CD8-positive, alpha-beta memory T cell (primary cell): ENCODE results near the gene ALOX5AP. TPM values are rescaled to one million over a fixed set of nuclear protein-coding genes. Genes with fewer than 3 reads are reported as not detected.
A peak's percentile ranks its signal among the peaks of the same experiment; 100 is the strongest.

Experiments used
- CTCF ChIA-PET: fragments of 350-600 bp; sonication (Branson Sonifier 250); formaldehyde crosslinking; loops from one replicate; lab custom pipeline; 2021; ENCODE audit warnings: antibody characterized with exemption; lab: Charles Lee
- POLR2A ChIA-PET: fragments of 350-600 bp; sonication (Branson Sonifier 250); formaldehyde crosslinking; loops from one replicate; lab custom pipeline; 2021; ENCODE audit warnings: antibody characterized with exemption; lab: Charles Lee
- DNase-seq, 5 donors: peaks; one replicate each; pipeline versions ENCODE4 v3.0.0 to v3.0.0-alpha.2; 2020 to 2022; ENCODE audit warnings: mixed read lengths in 1 of 5
- H3K27ac ChIP-seq: one replicate; pipeline ENCODE4 v1.7.0; 2013; ENCODE audit warnings: low read depth, mild to moderate bottlenecking, low read length, moderate library complexity
- H3K27me3 ChIP-seq: 2 replicates; pipeline ENCODE4 v1.7.0; 2013; ENCODE audit warnings: low read length, mild to moderate bottlenecking; ENCODE audit not compliant: insufficient read depth, poor library complexity, severe bottlenecking
- H3K36me3 ChIP-seq: 2 replicates; pipeline ENCODE4 v1.7.0; 2013; ENCODE audit warnings: mild to moderate bottlenecking, low read length, moderate library complexity; ENCODE audit not compliant: insufficient read depth
- H3K4me1 ChIP-seq: 2 replicates; pipeline ENCODE4 v1.7.0; 2013; ENCODE audit warnings: mild to moderate bottlenecking, low read length, moderate library complexity; ENCODE audit not compliant: insufficient read depth
- H3K4me3 ChIP-seq: 2 replicates; pipeline ENCODE4 v1.7.0; 2013; ENCODE audit warnings: mild to moderate bottlenecking, low read length
- H3K9me3 ChIP-seq: 2 replicates; pipeline ENCODE4 v1.7.0; 2013; ENCODE audit warnings: mild to moderate bottlenecking, low read length
- H3K27ac Mint-ChIP-seq, 8 donors: one replicate each; pipeline ENCODE4 v1.8.0; 2020 to 2021; ENCODE audit warnings: mixed read lengths in 8 of 8, mild to moderate bottlenecking in 6 of 8, inconsistent platforms in 3 of 8, moderate library complexity in 3 of 8
- H3K27me3 Mint-ChIP-seq, 2 donors: one replicate each; pipeline ENCODE4 v1.8.0; 2020 to 2021; ENCODE audit warnings: mixed read lengths in 2 of 2, mild to moderate bottlenecking in 1 of 2, moderate library complexity in 1 of 2
- H3K36me3 Mint-ChIP-seq, 3 donors: one replicate each; pipeline ENCODE4 v1.8.0; 2020 to 2021; ENCODE audit warnings: mixed read lengths in 3 of 3, inconsistent platforms in 1 of 3, mild to moderate bottlenecking in 1 of 3
- H3K4me1 Mint-ChIP-seq, 3 donors: one replicate each; pipeline ENCODE4 v1.8.0; 2020 to 2021; ENCODE audit warnings: mixed read lengths in 3 of 3, inconsistent platforms in 1 of 3, mild to moderate bottlenecking in 1 of 3
- H3K4me3 Mint-ChIP-seq, 7 donors: one replicate each; pipeline ENCODE4 v1.8.0; 2020 to 2021; ENCODE audit warnings: mixed read lengths in 7 of 7, mild to moderate bottlenecking in 6 of 7, moderate library complexity in 4 of 7, inconsistent platforms in 2 of 7
- H3K9me3 Mint-ChIP-seq, 5 donors: one replicate each; pipeline ENCODE4 v1.8.0; 2020 to 2022; ENCODE audit warnings: mixed read lengths in 5 of 5, mild to moderate bottlenecking in 3 of 5, moderate library complexity in 2 of 5, inconsistent platforms in 1 of 5
- polyA plus RNA-seq: library from polyadenylated mRNA; unstranded; fragments of 300-500 nt; fragmentation: Illumina TruSeq; gene quantifications from one replicate; pipeline ENCODE4 v1.2.3, GENCODE V29; 2021
- total RNA-seq, 2 experiments: library from RNA; stranded (reverse); gene quantifications; one replicate each; pipeline ENCODE4 v1.2.3, GENCODE V29; 2021

ALOX5AP gene
- total and polyA plus RNA-seq, 3 experiments from 2014 or later, result 19.1 to 335 (median 21.7) TPM

DNA sequence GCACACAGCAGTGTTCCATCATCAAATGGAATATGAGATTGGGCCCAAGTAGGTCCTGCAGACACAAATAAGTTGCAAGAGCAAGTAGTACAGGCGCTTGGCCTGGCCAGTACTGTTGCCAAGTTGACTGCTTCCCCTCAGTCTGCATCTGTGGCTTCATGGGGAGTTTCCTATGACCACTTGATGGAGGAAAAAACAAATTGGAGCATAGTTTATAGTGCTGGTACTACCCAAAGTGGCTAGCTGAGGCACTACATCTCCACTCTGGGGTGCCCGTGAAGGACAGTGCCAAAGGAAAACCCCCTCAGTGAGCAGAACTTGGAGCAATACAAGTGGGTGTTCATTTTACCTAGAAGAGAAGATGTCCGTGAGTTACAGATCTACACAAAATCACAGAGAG is 10.6 kb upstream of the ALOX5AP start:
- H3K27me3 Mint-ChIP-seq, result peaks cover 0 to 1% of the 10 kb centered on the region in 2 donors
- H3K9me3 ChIP-seq, result no peaks in the 10 kb centered on the region
- peaks cover 13 to 18% (median 16%) of the 10 kb centered on the region in 3 donors for H3K4me1 Mint-ChIP-seq
- no peak overlapping the region for H3K4me3 ChIP-seq
- no peak overlapping the region for H3K4me3 Mint-ChIP-seq
- H3K27me3 ChIP-seq, result no peaks in the 10 kb centered on the region
- H3K27ac Mint-ChIP-seq, result no peak overlapping the region
- ChIA-PET POLR2A (no interaction called here), CTCF (interaction anchor here (1.9 kb wide), 1 partner anchor 8 kb away, joined by 6 read pairs; no protein-coding TSS in a partner anchor)
- no peaks in the 10 kb centered on the region for H3K9me3 Mint-ChIP-seq
- no peaks in the 10 kb centered on the region for H3K4me1 ChIP-seq
- DNase-seq, result no peak
- no peak overlapping the region for H3K27ac ChIP-seq
- no peaks in the 10 kb centered on the region for H3K36me3 ChIP-seq
- H3K36me3 Mint-ChIP-seq, result no peaks in the 10 kb centered on the region

DNA sequence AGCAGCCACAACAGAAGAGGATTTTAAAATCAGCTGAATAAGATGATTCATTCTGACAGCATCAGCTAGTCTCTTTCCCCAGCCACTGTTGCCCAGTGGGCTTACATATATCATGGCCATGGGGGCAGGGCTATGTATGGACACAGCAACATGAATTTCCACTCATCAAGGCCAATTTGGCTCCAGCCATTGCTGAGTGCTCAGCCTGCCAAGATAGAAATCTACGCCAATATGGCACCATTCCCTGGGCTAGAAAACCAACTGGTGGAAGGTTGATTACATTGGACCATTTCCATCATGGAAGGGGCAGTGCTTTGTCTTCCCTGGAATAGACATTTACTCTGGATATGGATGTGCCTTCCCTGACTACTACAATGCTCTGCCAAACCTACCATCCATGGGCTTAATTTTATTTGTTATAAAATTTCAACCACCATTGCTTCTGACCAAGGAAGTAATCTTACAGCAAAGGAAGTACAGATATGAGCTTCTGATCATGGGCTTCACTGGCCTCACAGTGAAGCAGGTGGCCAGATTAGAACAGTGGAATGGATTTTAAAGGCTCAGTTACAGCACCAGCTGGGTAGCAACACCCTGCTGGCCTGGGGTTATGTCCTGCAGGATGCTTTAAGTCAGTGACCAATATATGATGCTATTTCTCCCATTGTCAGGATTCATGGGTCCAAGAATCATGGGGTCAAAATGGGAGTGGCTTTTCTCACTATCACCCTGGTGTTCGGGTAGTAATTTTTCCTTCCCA is 9.8 kb upstream of the ALOX5AP start:
- Histone ChIP-seq H3K4me3 (no peak overlapping the region), H3K9me3 (no peaks in the 10 kb centered on the region), H3K36me3 (no peaks in the 10 kb centered on the region), H3K27me3 (no peaks in the 10 kb centered on the region), H3K27ac (no peak overlapping the region), H3K4me1 (no peaks in the 10 kb centered on the region)
- ChIA-PET CTCF (interaction anchor here (1.2 to 1.9 kb wide), 2 partner anchors 8 to 15 kb away, joined by 3 to 6 read pairs; no protein-coding TSS in a partner anchor), POLR2A (interaction anchor here (0.7 kb wide), 1 partner anchor 19 kb away, joined by 3 read pairs; no protein-coding TSS in a partner anchor)
- DNase-seq, result no peak
- H3K36me3 Mint-ChIP-seq, result no peaks in the 10 kb centered on the region
- H3K4me1 Mint-ChIP-seq, result peaks cover 9 to 13% (median 11%) of the 10 kb centered on the region in 3 donors
- no peaks in the 10 kb centered on the region for H3K9me3 Mint-ChIP-seq
- H3K27me3 Mint-ChIP-seq, result peaks cover 0 to 1% of the 10 kb centered on the region in 2 donors
- no peak overlapping the region for H3K4me3 Mint-ChIP-seq
- H3K27ac Mint-ChIP-seq, result peak overlapping the region in 1 of 8 donors; percentile 43

- Histone ChIP-seq H3K36me3 (no peaks in the 10 kb centered on the region), H3K9me3 (no peaks in the 10 kb centered on the region), H3K27ac (no peak overlapping the region), H3K4me3 (no peak overlapping the region), H3K4me1 (no peaks in the 10 kb centered on the region), H3K27me3 (no peaks in the 10 kb centered on the region)
- ChIA-PET POLR2A (interaction anchor here (0.7 kb wide), 1 partner anchor 18 kb away, joined by 3 read pairs; no protein-coding TSS in a partner anchor), CTCF (interaction anchor here (1.2 kb wide), 1 partner anchor 14 kb away, joined by 3 read pairs; no protein-coding TSS in a partner anchor)
- Mint-ChIP-seq H3K4me1 (peaks cover 3 to 6% (median 4%) of the 10 kb centered on the region in 3 donors), H3K27me3 (peaks cover 0 to 1% of the 10 kb centered on the region in 2 donors), H3K4me3 (no peak overlapping the region), H3K36me3 (no peaks in the 10 kb centered on the region), H3K9me3 (no peaks in the 10 kb centered on the region), H3K27ac (peak overlapping the region in 1 of 8 donors; percentile 7)
- DNase-seq, result no peak
Measured at GRCh38 chr13:30726192-30726591, 9.2 kb upstream of the ALOX5AP start.

DNA sequence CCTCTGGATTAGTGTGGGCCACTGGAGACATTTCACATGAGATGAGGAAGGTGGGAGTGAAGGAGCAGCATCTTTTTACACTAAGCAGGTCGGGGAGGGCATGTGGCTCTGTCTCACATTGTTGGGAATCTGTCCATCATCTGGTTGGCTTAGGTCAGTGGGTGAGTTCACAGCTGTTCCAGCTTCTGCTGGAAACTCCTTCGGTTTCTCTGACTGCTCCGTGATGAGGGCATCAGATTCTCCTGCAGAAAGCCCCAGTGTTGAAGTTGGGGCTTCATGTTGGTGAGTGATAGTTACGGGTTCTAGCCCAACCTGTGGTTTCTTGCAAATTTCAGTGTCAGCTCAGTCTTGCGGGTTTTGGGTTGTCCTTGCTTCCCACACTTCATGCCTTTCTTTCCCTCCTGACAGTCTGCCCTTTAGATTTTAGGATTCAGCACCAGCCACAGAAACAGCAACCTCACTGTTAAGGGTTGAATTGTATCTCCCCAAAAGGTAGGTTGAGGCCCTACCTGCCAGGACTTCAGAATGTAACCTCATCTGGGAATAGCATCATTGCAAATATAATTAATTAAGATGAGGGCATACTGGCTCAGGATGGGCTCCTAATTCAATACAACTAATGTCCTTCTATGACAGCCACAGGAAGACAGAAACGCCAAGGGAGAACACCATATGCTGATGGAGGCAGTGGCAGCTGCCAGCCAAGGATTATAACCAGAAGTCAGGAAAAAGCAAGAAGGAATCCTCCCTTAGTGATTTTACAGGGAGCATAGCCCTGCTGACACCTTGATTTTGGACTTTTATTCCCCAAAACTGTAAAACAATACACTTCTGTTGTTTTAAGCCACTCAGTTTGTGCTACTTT is 7.6 kb upstream of the ALOX5AP start:
- Histone ChIP-seq H3K9me3 (no peaks in the 10 kb centered on the region), H3K27ac (no peak overlapping the region), H3K4me3 (no peak overlapping the region), H3K4me1 (no peaks in the 10 kb centered on the region), H3K36me3 (no peaks in the 10 kb centered on the region), H3K27me3 (no peaks in the 10 kb centered on the region)
- CTCF ChIA-PET, result no interaction called here
- H3K4me3 Mint-ChIP-seq, result no peak overlapping the region
- H3K27me3 Mint-ChIP-seq, result peaks cover 0 to 4% of the 10 kb centered on the region in 2 donors
- H3K9me3 Mint-ChIP-seq, result no peaks in the 10 kb centered on the region
- H3K36me3 Mint-ChIP-seq, result no peaks in the 10 kb centered on the region
- no peak for DNase-seq
- H3K4me1 Mint-ChIP-seq, result peaks cover 0 to 2% (median 0%) of the 10 kb centered on the region in 3 donors
- POLR2A ChIA-PET, result no interaction called here
- peak overlapping the region in 1 of 8 donors; percentile 54 for H3K27ac Mint-ChIP-seq

GRCh38 chr13:30729801-30730200 is 5.5 kb upstream of the ALOX5AP start:
- Histone ChIP-seq H3K27me3 (no peaks in the 10 kb centered on the region), H3K9me3 (no peaks in the 10 kb centered on the region), H3K4me3 (no peak overlapping the region), H3K4me1 (peaks cover 5% of the 10 kb centered on the region), H3K36me3 (no peaks in the 10 kb centered on the region), H3K27ac (no peak overlapping the region)
- Mint-ChIP-seq H3K4me1 (peaks cover 4 to 12% (median 7%) of the 10 kb centered on the region in 3 donors), H3K4me3 (no peak overlapping the region), H3K9me3 (no peaks in the 10 kb centered on the region), H3K36me3 (no peaks in the 10 kb centered on the region), H3K27ac (no peak overlapping the region), H3K27me3 (peaks cover 0 to 4% of the 10 kb centered on the region in 2 donors)
- ChIA-PET POLR2A (interaction anchor here (0.7 kb wide), 1 partner anchor 11 kb away, joined by 4 read pairs; no protein-coding TSS in a partner anchor), CTCF (no interaction called here)
- DNase-seq, result no peak

- Mint-ChIP-seq H3K4me3 (no peak overlapping the region), H3K27me3 (peaks cover 0 to 5% of the 10 kb centered on the region in 2 donors), H3K9me3 (no peaks in the 10 kb centered on the region), H3K36me3 (peaks cover 0 to 2% (median 0%) of the 10 kb centered on the region in 3 donors), H3K4me1 (peaks cover 11 to 19% (median 14%) of the 10 kb centered on the region in 3 donors), H3K27ac (no peak overlapping the region)
- Histone ChIP-seq H3K9me3 (no peaks in the 10 kb centered on the region), H3K4me3 (no peak overlapping the region), H3K27ac (no peak overlapping the region), H3K27me3 (no peaks in the 10 kb centered on the region), H3K4me1 (peaks cover 9% of the 10 kb centered on the region), H3K36me3 (no peaks in the 10 kb centered on the region)
- no peak for DNase-seq
- POLR2A ChIA-PET, result interaction anchor here (0.7 kb wide), 1 partner anchor 10 kb away, joined by 4 read pairs; no protein-coding TSS in a partner anchor
- CTCF ChIA-PET, result no interaction called here
Measured at GRCh38 chr13:30730526-30730925, 4.8 kb upstream of the ALOX5AP start.

DNA sequence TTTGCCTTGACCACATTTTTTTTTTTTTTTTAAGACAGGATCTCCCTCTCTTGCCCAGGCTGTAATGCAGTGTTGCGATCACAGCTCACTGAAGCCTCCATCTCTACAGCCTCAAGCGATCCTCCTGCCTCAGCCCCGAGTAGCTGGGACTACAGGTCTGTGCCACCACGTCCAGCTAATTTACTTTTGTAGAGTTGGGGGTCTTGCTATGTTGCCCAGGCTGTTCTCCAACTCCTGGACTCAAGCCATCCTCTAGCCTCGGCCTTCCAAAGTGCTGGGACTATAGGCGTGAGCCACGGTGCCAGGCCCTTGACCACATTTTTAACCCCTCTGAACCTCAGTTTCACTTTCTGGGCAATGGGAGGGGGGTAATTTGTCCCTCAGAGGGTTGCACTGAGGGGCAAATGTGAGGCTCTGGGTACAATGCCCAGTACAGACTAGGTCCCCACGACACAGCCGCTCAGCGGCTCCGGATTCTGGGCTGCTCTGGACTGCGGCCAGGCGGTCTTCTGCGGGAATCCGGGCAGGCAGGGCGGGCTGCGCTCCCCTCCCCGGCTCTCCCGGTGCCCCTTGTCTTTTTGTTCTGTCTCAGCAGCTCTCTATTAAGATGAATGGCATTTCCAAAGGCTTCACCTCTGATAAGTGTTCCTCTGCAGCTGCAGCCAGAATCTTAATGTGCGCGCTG is 3.8 kb upstream of the ALOX5AP start:
- H3K4me3 ChIP-seq, result no peak overlapping the region
- H3K27me3 ChIP-seq, result no peaks in the 10 kb centered on the region
- H3K36me3 ChIP-seq, result no peaks in the 10 kb centered on the region
- Mint-ChIP-seq H3K36me3 (peaks cover 0 to 7% (median 0%) of the 10 kb centered on the region in 3 donors), H3K4me1 (peaks cover 20 to 29% (median 24%) of the 10 kb centered on the region in 3 donors), H3K9me3 (no peaks in the 10 kb centered on the region), H3K27ac (no peak overlapping the region), H3K27me3 (peaks cover 0 to 5% of the 10 kb centered on the region in 2 donors), H3K4me3 (peak overlapping the region in 1 of 7 donors; percentile 39)
- CTCF ChIA-PET, result no interaction called here
- no peak for DNase-seq
- POLR2A ChIA-PET, result no interaction called here
- no peaks in the 10 kb centered on the region for H3K9me3 ChIP-seq
- H3K4me1 ChIP-seq, result peaks cover 13% of the 10 kb centered on the region
- H3K27ac ChIP-seq, result no peak overlapping the region
